Measurements from ENCODE around the gene ACVR2A.

- TF ChIP-seq CTCF (IDR thresholded peaks at IDR 0.05) = no peak
- TF ChIP-seq EZH2 (IDR thresholded peaks at IDR 0.05; ENCODE audit: borderline replicate concordance, insufficient read depth, low read depth, low read length, poor library complexity, severe bottlenecking) = no peak
Measured at GRCh38 chr2:147827088-147827375, 17.8 kb upstream of the ACVR2A start.
